Chondrocyte (in vitro differentiated cells): ENCODE data around the gene UBE2U. TPM values are rescaled to one million over a fixed set of nuclear protein-coding genes. Genes with fewer than 3 reads are reported as not detected.

Experiments used
- DNase-seq: peaks from one replicate; pipeline ENCODE4 v3.0.0; 2021; ENCODE audit warnings: mixed read lengths, low spot score
- H3K27ac Mint-ChIP-seq: one replicate; pipeline ENCODE4 v1.8.0; 2021; ENCODE audit warnings: mild to moderate bottlenecking, moderate library complexity, mixed read lengths; ENCODE audit not compliant: unreplicated experiment
- H3K27me3 Mint-ChIP-seq: 2 replicates; pipeline ENCODE4 v1.8.0; 2021; ENCODE audit warnings: low read depth, mixed read lengths
- H3K36me3 Mint-ChIP-seq: 2 replicates; pipeline ENCODE4 v1.8.0; 2021; ENCODE audit warnings: low read depth, mixed read lengths
- H3K4me1 Mint-ChIP-seq: 2 replicates; pipeline ENCODE4 v1.8.0; 2021; ENCODE audit warnings: low read depth, mild to moderate bottlenecking, mixed read lengths
- H3K4me3 Mint-ChIP-seq: one replicate; pipeline ENCODE4 v1.8.0; 2021; ENCODE audit warnings: mild to moderate bottlenecking, moderate library complexity, mixed read lengths; ENCODE audit not compliant: unreplicated experiment
- H3K9me3 Mint-ChIP-seq: 2 replicates; pipeline ENCODE4 v1.8.0; 2021; ENCODE audit warnings: low read depth, mixed read lengths
- CTCF ChIP-seq: fragments of 200-600 bp; sonication (generic); IDR thresholded peaks from 2 replicates; pipeline ENCODE4 v1.5.0; 2021; ENCODE audit warnings: antibody characterized with exemption, mild to moderate bottlenecking, moderate library complexity
- total RNA-seq: library from RNA; stranded (reverse); gene quantifications from 3 replicates; pipeline ENCODE4 v1.2.1, GENCODE V29; 2021

Gene UBE2U
- total RNA-seq, 1 donor from 2014 or later = 0.27 TPM

- Mint-ChIP-seq H3K4me3 (no peak overlapping the region), H3K36me3 (peaks cover 4% of the 10 kb centered on the region), H3K27ac (peak overlapping the region; percentile 87), H3K27me3 (no peaks in the 10 kb centered on the region), H3K4me1 (peaks cover 17% of the 10 kb centered on the region), H3K9me3 (no peaks in the 10 kb centered on the region)
- DNase-seq = no peak
- TF ChIP-seq CTCF = no peak
These were observed 24.9 kb downstream of the UBE2U start for GRCh38 chr1:64228167-64228957.

GRCh38 chr1:64229307-64229706 is 25.9 kb downstream of the UBE2U start:
- DNase-seq = no peak
- no peak for TF ChIP-seq CTCF
- Mint-ChIP-seq H3K4me1 (peaks cover 8% of the 10 kb centered on the region), H3K27me3 (no peaks in the 10 kb centered on the region), H3K9me3 (no peaks in the 10 kb centered on the region), H3K36me3 (peaks cover 6% of the 10 kb centered on the region), H3K27ac (no peak overlapping the region), H3K4me3 (no peak overlapping the region)

GRCh38 chr1:64231153-64231552 is 27.7 kb downstream of the UBE2U start:
- Mint-ChIP-seq H3K27ac (no peak overlapping the region), H3K36me3 (peaks cover 6% of the 10 kb centered on the region), H3K4me1 (peaks cover 7% of the 10 kb centered on the region), H3K27me3 (no peaks in the 10 kb centered on the region), H3K4me3 (no peak overlapping the region), H3K9me3 (no peaks in the 10 kb centered on the region)
- TF ChIP-seq CTCF = no peak
- DNase-seq = no peak

GRCh38 chr1:64231654-64232053 is 28.2 kb downstream of the UBE2U start:
- Mint-ChIP-seq H3K9me3 (no peaks in the 10 kb centered on the region), H3K27me3 (no peaks in the 10 kb centered on the region), H3K4me1 (peaks cover 7% of the 10 kb centered on the region), H3K27ac (no peak overlapping the region), H3K4me3 (no peak overlapping the region), H3K36me3 (peaks cover 6% of the 10 kb centered on the region)
- no peak for DNase-seq
- TF ChIP-seq CTCF = no peak

GRCh38 chr1:64234714-64235113 is 31.3 kb downstream of the UBE2U start:
- H3K36me3 Mint-ChIP-seq = peaks cover 6% of the 10 kb centered on the region
- DNase-seq = no peak
- no peak for TF ChIP-seq CTCF
- no peak overlapping the region for H3K27ac Mint-ChIP-seq
- no peaks in the 10 kb centered on the region for H3K4me1 Mint-ChIP-seq
- H3K9me3 Mint-ChIP-seq = no peaks in the 10 kb centered on the region
- H3K4me3 Mint-ChIP-seq = no peak overlapping the region
- no peaks in the 10 kb centered on the region for H3K27me3 Mint-ChIP-seq
